Right lobe of liver (tissue), 4 donors: ENCODE measurements around the gene CNTD1.

Experiments used
- CTCF ChIP-seq, 4 donors: fragments of 200-600 bp in 3 of 4; fragments of 450-650 bp in 1 of 4; IDR thresholded peaks; one replicate each; pipeline versions ENCODE4 v1.5.1 to v1.8.0; 2016 to 2022; ENCODE audit warnings: antibody characterized with exemption in 4 of 4, mild to moderate bottlenecking in 2 of 4
- POLR2A ChIP-seq: fragments of 450-650 bp; IDR thresholded peaks from one replicate; pipeline ENCODE4 v1.6.1; 2017; ENCODE audit warnings: antibody characterized with exemption, mild to moderate bottlenecking
- donor health status: DM: no; HTN: no; CAD: no.
- donor health status: DM: no; HTN: no; CAD: no.
- donor health status: DM: no; HTN: yes; CAD: no.

- TF ChIP-seq POLR2A, result no peak
- no peak for TF ChIP-seq CTCF (IDR thresholded peaks at IDR 0.05)
Observed at GRCh38 chr17:42814633-42815399, 16.2 kb downstream of the CNTD1 start.
